CD4-positive, alpha-beta T cell (primary cell): ENCODE measurements around the gene PTDSS2. TPM values are rescaled to one million over a fixed set of nuclear protein-coding genes. Genes with fewer than 3 reads are reported as not detected.

Source experiments
- ATAC-seq: fragments of 200-7000 bp; cut with Tn5 transposase; one replicate; pipeline ENCODE4 v1.10.0; 2022; ENCODE audit warnings: mild to moderate bottlenecking; ENCODE audit not compliant: poor library complexity
- CTCF ChIA-PET: fragments of 350-600 bp; sonication (Branson Sonifier 250); formaldehyde crosslinking; loops from one replicate; lab custom pipeline; 2021; ENCODE audit warnings: antibody characterized with exemption, inconsistent platforms; lab: Charles Lee
- POLR2A ChIA-PET: fragments of 350-600 bp; sonication (Branson Sonifier 250); formaldehyde crosslinking; loops from one replicate; lab custom pipeline; 2021; ENCODE audit warnings: antibody characterized with exemption, inconsistent platforms; lab: Charles Lee
- DNase-seq, 14 experiments: peaks; one replicate each; pipeline ENCODE4 v3.0.0-alpha.2; 2013 to 2020; ENCODE audit warnings: mixed read lengths in 2 of 14
- H3K27ac ChIP-seq, 2 donors: one replicate each; pipeline versions ENCODE4 v1.5.1 to v1.7.0; 2013; ENCODE audit warnings: low read length in 2 of 2, low read depth in 1 of 2, mild to moderate bottlenecking in 1 of 2
- H3K27me3 ChIP-seq, 2 experiments: 1 replicate in 1 of 2; 2 replicates in 1 of 2; pipeline versions ENCODE4 v1.6.1 to v1.7.0; 2013; ENCODE audit warnings: low read length in 2 of 2, control low read depth in 1 of 2, mild to moderate bottlenecking in 1 of 2, moderate library complexity in 1 of 2; ENCODE audit not compliant: insufficient read depth in 2 of 2, control insufficient read depth in 1 of 2
- H3K36me3 ChIP-seq: one replicate; pipeline ENCODE4 v1.6.1; 2013; ENCODE audit warnings: low read length, control low read depth; ENCODE audit not compliant: insufficient read depth
- H3K4me1 ChIP-seq: one replicate; pipeline ENCODE4 v1.6.1; 2013; ENCODE audit warnings: low read length, control low read depth; ENCODE audit not compliant: insufficient read depth
- H3K4me3 ChIP-seq: one replicate; pipeline ENCODE4 v1.5.1; 2013; ENCODE audit warnings: mild to moderate bottlenecking, low read length, moderate library complexity
- H3K9me3 ChIP-seq, 2 experiments: 1 replicate in 1 of 2; 2 replicates in 1 of 2; pipeline versions ENCODE4 v1.6.1 to v1.7.0; 2013; ENCODE audit warnings: low read length in 2 of 2, mild to moderate bottlenecking in 2 of 2, control low read depth in 1 of 2, moderate library complexity in 1 of 2; ENCODE audit not compliant: control insufficient read depth in 1 of 2, insufficient read depth in 1 of 2
- H3K27ac Mint-ChIP-seq: one replicate; pipeline ENCODE4 v1.8.0; 2020; ENCODE audit warnings: mixed read lengths
- H3K27me3 Mint-ChIP-seq: one replicate; pipeline ENCODE4 v1.8.0; 2021; ENCODE audit warnings: mixed read lengths
- H3K36me3 Mint-ChIP-seq: one replicate; pipeline ENCODE4 v1.8.0; 2021; ENCODE audit warnings: low read depth, mixed read lengths
- H3K4me1 Mint-ChIP-seq: one replicate; pipeline ENCODE4 v1.8.0; 2021; ENCODE audit warnings: low read depth, mixed read lengths
- H3K4me3 Mint-ChIP-seq: one replicate; pipeline ENCODE4 v1.8.0; 2020; ENCODE audit warnings: mild to moderate bottlenecking, mixed read lengths
- H3K9me3 Mint-ChIP-seq: one replicate; pipeline ENCODE4 v1.8.0; 2020; ENCODE audit warnings: mixed read lengths
- intact Hi-C, 2 experiments: fragments of 100-400 bp; cut with DNase I in 1 of 2; cut with micrococcal nuclease in 1 of 2; formaldehyde crosslinking; loops; one replicate each; pipeline versions ENCODE4 v1.15.1 to v1.9.0; 2023 to 2025; cut with DNase I, micrococcal nuclease
- total RNA-seq, 174 experiments: library from RNA in 2 of 174; stranded (reverse) in 2 of 174; gene quantifications; one replicate each; pipeline ENCODE4 v1.2.3 and lab custom pipeline; 2021 to 2026
- TF ChIP-seq, protein P1 (sequence below): fragments of 200-600 bp; IDR thresholded peaks from one replicate; pipeline ENCODE4 v1.8.0; 2022; ENCODE audit warnings: antibody characterized with exemption, mild to moderate bottlenecking

The PTDSS2 gene
- total RNA-seq, 2 experiments from 2014 or later = 15.2 to 18.4 TPM

DNA sequence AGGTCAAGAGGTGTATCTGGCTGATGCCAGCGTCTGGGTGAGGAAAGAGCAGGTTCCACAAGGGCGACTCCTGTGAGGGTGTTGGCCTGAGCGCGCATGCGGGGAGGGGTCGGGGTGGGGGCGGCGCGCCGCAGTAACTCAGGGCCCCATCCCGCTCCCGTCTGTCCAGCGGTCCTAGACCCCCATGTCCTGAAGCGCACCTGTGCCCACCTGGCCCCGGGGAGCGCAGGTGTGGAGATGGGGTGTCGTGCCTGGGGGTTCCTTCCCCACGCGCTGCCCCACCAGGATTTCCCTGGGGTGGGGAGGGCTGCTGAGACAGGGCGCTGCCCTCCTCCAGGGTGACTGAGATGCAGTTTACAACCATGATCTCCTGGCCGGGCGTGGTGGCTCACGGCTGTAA, 36.1 kb downstream of the PTDSS2 start:
- DNase-seq (peak in 1 of 14 experiments; percentile 13), ATAC-seq (no peak)
- H3K36me3 Mint-ChIP-seq = no peaks in the 10 kb centered on the region
- no peaks in the 10 kb centered on the region for H3K27me3 Mint-ChIP-seq
- H3K36me3 ChIP-seq = no peaks in the 10 kb centered on the region
- no peaks in the 10 kb centered on the region for H3K4me1 Mint-ChIP-seq
- no peaks in the 10 kb centered on the region for H3K27me3 ChIP-seq
- H3K4me1 ChIP-seq = no peaks in the 10 kb centered on the region
- no peak overlapping the region for H3K27ac ChIP-seq
- H3K4me3 ChIP-seq = no peak overlapping the region
- H3K4me3 Mint-ChIP-seq = no peak overlapping the region
- H3K9me3 Mint-ChIP-seq = no peaks in the 10 kb centered on the region
- ChIA-PET CTCF (no interaction called here), POLR2A (no interaction called here)
- TF ChIP-seq, protein P1, sequence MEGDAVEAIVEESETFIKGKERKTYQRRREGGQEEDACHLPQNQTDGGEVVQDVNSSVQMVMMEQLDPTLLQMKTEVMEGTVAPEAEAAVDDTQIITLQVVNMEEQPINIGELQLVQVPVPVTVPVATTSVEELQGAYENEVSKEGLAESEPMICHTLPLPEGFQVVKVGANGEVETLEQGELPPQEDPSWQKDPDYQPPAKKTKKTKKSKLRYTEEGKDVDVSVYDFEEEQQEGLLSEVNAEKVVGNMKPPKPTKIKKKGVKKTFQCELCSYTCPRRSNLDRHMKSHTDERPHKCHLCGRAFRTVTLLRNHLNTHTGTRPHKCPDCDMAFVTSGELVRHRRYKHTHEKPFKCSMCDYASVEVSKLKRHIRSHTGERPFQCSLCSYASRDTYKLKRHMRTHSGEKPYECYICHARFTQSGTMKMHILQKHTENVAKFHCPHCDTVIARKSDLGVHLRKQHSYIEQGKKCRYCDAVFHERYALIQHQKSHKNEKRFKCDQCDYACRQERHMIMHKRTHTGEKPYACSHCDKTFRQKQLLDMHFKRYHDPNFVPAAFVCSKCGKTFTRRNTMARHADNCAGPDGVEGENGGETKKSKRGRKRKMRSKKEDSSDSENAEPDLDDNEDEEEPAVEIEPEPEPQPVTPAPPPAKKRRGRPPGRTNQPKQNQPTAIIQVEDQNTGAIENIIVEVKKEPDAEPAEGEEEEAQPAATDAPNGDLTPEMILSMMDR = no peak
- no peak overlapping the region for H3K27ac Mint-ChIP-seq
- intact Hi-C loops = no loop called here
- peaks cover 0 to 3% of the 10 kb centered on the region in 2 experiments for H3K9me3 ChIP-seq

DNA sequence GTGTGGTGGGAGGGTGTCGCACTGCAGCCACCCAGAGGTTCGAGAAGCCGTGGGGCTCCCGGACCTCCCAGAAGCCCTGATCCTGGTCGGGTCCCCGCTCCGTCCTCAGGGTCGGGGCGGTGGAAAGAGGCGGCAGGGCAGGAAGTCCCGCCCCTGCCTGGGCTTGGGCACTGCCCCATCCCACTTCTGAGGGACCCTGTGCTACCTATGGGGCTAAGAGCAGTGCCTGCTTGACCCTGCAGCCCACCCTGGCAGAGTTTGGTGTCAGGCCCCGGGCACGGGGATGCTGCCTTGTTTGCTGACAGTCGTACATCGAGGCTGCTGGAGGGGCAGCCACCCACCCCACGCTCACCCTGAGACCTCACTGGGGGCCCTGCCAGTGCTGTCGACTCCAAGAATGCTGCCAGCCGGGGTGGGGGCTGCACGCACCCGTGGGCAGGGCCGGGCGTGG, 37.5 kb downstream of the PTDSS2 start:
- Histone ChIP-seq H3K27me3 (no peaks in the 10 kb centered on the region), H3K36me3 (no peaks in the 10 kb centered on the region), H3K27ac (no peak overlapping the region), H3K4me3 (no peak overlapping the region), H3K4me1 (no peaks in the 10 kb centered on the region), H3K9me3 (peaks cover 0 to 3% of the 10 kb centered on the region in 2 experiments)
- TF ChIP-seq, protein P1 = no peak
- DNase-seq = peak in 1 of 14 experiments; percentile 18
- Mint-ChIP-seq H3K36me3 (peaks cover 8% of the 10 kb centered on the region), H3K4me3 (no peak overlapping the region), H3K4me1 (no peaks in the 10 kb centered on the region), H3K9me3 (no peaks in the 10 kb centered on the region), H3K27ac (no peak overlapping the region), H3K27me3 (no peaks in the 10 kb centered on the region)
- no peak for ATAC-seq
- CTCF ChIA-PET = no interaction called here
- POLR2A ChIA-PET = no interaction called here
- intact Hi-C loops = no loop called here

DNA sequence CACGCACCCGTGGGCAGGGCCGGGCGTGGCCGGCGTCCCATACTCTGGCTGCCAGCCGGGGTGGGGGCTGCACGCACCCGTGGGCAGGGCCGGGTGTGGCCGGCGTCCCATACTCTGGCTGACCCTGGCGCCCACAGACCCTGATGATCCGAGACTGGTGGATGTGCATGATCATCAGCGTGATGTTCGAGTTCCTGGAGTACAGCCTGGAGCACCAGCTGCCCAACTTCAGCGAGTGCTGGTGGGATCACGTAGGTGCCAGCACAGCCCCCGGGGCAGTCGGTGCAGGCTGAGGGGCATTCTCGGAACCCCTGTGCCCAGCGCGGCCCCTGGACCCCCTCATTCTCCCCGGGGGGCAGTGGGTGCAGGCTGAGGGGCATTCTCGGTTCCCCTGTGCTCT, 38.0 kb downstream of the PTDSS2 start:
- DNase-seq (no peak), ATAC-seq (no peak)
- Histone ChIP-seq H3K4me3 (no peak overlapping the region), H3K27ac (no peak overlapping the region), H3K4me1 (no peaks in the 10 kb centered on the region), H3K9me3 (peaks cover 0 to 3% of the 10 kb centered on the region in 2 experiments), H3K27me3 (no peaks in the 10 kb centered on the region), H3K36me3 (no peaks in the 10 kb centered on the region)
- no peaks in the 10 kb centered on the region for H3K27me3 Mint-ChIP-seq
- POLR2A ChIA-PET = no interaction called here
- H3K4me1 Mint-ChIP-seq = no peaks in the 10 kb centered on the region
- TF ChIP-seq, protein P1 = no peak
- CTCF ChIA-PET = no interaction called here
- no peak overlapping the region for H3K4me3 Mint-ChIP-seq
- no peak overlapping the region for H3K27ac Mint-ChIP-seq
- peaks cover 13% of the 10 kb centered on the region for H3K36me3 Mint-ChIP-seq
- intact Hi-C loops = no loop called here
- H3K9me3 Mint-ChIP-seq = no peaks in the 10 kb centered on the region
